ENCODE data around the gene DNAH14. TPM values are rescaled to one million over a fixed set of nuclear protein-coding genes. Genes with fewer than 3 reads are reported as not detected.

Gene DNAH14
- total and polyA plus RNA-seq, 2 experiments from 2014 or later = 55.3 to 80.2 TPM

DNA sequence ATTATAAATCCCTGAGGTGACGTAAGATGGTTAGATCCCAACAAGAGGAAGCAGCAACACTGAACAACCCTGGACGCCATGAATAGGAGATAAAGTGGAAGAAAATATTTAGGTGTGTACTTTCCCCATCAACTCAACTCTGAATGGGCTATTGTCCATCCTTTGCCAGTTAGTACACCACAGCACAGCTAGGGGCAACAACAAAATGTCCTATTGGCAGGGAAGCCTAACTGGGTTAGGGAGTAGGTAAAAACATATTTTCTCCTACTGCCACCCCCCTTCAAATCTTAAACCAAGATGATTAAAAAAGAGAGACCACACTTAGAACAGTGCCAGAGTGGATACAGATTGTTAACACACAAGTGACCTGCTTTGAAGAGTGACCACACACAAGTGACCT lies 278.3 kb downstream of the DNAH14 start:
- no peaks in the 10 kb centered on the region for H3F3A ChIP-seq (replicated peaks; ENCODE audit: low read depth)
- H3K27me3 ChIP-seq (ENCODE audit: insufficient read depth) = no peaks in the 10 kb centered on the region
- H2AFZ ChIP-seq = no peak overlapping the region
- H3K4me2 ChIP-seq = no peak overlapping the region
- Mint-ChIP-seq H3K27me3 (ENCODE audit: insufficient read depth, low read depth, poor library complexity) (no peaks in the 10 kb centered on the region), H3K4me3 (no peak overlapping the region), H3K27ac (no peak overlapping the region), H3K36me3 (ENCODE audit: low read depth) (peaks cover 18% of the 10 kb centered on the region), H3K4me1 (no peaks in the 10 kb centered on the region), H3K9me3 (peaks cover 31% of the 10 kb centered on the region)
- no peak for ATAC-seq
- no peak overlapping the region for H3K27ac ChIP-seq (ENCODE audit: low read depth)
- no peak overlapping the region for H3K4me3 ChIP-seq
- H3K4me1 ChIP-seq (ENCODE audit: insufficient read depth) = no peaks in the 10 kb centered on the region
- H4K20me1 ChIP-seq (replicated peaks; ENCODE audit: insufficient read depth) = no peaks in the 10 kb centered on the region
- DNase-seq (ENCODE audit: low spot score) = no peak
- TF ChIP-seq, protein P1, sequence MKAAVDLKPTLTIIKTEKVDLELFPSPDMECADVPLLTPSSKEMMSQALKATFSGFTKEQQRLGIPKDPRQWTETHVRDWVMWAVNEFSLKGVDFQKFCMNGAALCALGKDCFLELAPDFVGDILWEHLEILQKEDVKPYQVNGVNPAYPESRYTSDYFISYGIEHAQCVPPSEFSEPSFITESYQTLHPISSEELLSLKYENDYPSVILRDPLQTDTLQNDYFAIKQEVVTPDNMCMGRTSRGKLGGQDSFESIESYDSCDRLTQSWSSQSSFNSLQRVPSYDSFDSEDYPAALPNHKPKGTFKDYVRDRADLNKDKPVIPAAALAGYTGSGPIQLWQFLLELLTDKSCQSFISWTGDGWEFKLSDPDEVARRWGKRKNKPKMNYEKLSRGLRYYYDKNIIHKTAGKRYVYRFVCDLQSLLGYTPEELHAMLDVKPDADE (IDR thresholded peaks at IDR 0.05) = no peak
- TF ChIP-seq CREB1 (CRISPR knock-in tag; IDR thresholded peaks at IDR 0.05; ENCODE audit: low read depth) (no peak), ZNF114 (CRISPR knock-in tag; IDR thresholded peaks at IDR 0.05) (no peak), EZH2phosphoT487 (IDR thresholded peaks at IDR 0.05; ENCODE audit: unreplicated experiment) (no peak), ZNF331 (CRISPR knock-in tag; IDR thresholded peaks at IDR 0.05; ENCODE audit: low read depth) (no peak), NANOG (IDR thresholded peaks at IDR 0.05; ENCODE audit: borderline replicate concordance) (no peak), JUNB (IDR thresholded peaks at IDR 0.05; ENCODE audit: unreplicated experiment) (no peak), STAT1 (IDR thresholded peaks at IDR 0.05; ENCODE audit: unreplicated experiment) (no peak), POLR2AphosphoS5 (IDR thresholded peaks at IDR 0.05; ENCODE audit: low read depth) (no peak)
- TF ChIP-seq, protein P2, sequence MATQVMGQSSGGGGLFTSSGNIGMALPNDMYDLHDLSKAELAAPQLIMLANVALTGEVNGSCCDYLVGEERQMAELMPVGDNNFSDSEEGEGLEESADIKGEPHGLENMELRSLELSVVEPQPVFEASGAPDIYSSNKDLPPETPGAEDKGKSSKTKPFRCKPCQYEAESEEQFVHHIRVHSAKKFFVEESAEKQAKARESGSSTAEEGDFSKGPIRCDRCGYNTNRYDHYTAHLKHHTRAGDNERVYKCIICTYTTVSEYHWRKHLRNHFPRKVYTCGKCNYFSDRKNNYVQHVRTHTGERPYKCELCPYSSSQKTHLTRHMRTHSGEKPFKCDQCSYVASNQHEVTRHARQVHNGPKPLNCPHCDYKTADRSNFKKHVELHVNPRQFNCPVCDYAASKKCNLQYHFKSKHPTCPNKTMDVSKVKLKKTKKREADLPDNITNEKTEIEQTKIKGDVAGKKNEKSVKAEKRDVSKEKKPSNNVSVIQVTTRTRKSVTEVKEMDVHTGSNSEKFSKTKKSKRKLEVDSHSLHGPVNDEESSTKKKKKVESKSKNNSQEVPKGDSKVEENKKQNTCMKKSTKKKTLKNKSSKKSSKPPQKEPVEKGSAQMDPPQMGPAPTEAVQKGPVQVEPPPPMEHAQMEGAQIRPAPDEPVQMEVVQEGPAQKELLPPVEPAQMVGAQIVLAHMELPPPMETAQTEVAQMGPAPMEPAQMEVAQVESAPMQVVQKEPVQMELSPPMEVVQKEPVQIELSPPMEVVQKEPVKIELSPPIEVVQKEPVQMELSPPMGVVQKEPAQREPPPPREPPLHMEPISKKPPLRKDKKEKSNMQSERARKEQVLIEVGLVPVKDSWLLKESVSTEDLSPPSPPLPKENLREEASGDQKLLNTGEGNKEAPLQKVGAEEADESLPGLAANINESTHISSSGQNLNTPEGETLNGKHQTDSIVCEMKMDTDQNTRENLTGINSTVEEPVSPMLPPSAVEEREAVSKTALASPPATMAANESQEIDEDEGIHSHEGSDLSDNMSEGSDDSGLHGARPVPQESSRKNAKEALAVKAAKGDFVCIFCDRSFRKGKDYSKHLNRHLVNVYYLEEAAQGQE (IDR thresholded peaks at IDR 0.05; ENCODE audit: unreplicated experiment) = no peak
- TF ChIP-seq, protein P3, sequence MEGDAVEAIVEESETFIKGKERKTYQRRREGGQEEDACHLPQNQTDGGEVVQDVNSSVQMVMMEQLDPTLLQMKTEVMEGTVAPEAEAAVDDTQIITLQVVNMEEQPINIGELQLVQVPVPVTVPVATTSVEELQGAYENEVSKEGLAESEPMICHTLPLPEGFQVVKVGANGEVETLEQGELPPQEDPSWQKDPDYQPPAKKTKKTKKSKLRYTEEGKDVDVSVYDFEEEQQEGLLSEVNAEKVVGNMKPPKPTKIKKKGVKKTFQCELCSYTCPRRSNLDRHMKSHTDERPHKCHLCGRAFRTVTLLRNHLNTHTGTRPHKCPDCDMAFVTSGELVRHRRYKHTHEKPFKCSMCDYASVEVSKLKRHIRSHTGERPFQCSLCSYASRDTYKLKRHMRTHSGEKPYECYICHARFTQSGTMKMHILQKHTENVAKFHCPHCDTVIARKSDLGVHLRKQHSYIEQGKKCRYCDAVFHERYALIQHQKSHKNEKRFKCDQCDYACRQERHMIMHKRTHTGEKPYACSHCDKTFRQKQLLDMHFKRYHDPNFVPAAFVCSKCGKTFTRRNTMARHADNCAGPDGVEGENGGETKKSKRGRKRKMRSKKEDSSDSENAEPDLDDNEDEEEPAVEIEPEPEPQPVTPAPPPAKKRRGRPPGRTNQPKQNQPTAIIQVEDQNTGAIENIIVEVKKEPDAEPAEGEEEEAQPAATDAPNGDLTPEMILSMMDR (conservative IDR thresholded peaks at IDR 0.05; ENCODE audit: low read depth in 2 of 2) = no peak
- TF ChIP-seq, protein P4, sequence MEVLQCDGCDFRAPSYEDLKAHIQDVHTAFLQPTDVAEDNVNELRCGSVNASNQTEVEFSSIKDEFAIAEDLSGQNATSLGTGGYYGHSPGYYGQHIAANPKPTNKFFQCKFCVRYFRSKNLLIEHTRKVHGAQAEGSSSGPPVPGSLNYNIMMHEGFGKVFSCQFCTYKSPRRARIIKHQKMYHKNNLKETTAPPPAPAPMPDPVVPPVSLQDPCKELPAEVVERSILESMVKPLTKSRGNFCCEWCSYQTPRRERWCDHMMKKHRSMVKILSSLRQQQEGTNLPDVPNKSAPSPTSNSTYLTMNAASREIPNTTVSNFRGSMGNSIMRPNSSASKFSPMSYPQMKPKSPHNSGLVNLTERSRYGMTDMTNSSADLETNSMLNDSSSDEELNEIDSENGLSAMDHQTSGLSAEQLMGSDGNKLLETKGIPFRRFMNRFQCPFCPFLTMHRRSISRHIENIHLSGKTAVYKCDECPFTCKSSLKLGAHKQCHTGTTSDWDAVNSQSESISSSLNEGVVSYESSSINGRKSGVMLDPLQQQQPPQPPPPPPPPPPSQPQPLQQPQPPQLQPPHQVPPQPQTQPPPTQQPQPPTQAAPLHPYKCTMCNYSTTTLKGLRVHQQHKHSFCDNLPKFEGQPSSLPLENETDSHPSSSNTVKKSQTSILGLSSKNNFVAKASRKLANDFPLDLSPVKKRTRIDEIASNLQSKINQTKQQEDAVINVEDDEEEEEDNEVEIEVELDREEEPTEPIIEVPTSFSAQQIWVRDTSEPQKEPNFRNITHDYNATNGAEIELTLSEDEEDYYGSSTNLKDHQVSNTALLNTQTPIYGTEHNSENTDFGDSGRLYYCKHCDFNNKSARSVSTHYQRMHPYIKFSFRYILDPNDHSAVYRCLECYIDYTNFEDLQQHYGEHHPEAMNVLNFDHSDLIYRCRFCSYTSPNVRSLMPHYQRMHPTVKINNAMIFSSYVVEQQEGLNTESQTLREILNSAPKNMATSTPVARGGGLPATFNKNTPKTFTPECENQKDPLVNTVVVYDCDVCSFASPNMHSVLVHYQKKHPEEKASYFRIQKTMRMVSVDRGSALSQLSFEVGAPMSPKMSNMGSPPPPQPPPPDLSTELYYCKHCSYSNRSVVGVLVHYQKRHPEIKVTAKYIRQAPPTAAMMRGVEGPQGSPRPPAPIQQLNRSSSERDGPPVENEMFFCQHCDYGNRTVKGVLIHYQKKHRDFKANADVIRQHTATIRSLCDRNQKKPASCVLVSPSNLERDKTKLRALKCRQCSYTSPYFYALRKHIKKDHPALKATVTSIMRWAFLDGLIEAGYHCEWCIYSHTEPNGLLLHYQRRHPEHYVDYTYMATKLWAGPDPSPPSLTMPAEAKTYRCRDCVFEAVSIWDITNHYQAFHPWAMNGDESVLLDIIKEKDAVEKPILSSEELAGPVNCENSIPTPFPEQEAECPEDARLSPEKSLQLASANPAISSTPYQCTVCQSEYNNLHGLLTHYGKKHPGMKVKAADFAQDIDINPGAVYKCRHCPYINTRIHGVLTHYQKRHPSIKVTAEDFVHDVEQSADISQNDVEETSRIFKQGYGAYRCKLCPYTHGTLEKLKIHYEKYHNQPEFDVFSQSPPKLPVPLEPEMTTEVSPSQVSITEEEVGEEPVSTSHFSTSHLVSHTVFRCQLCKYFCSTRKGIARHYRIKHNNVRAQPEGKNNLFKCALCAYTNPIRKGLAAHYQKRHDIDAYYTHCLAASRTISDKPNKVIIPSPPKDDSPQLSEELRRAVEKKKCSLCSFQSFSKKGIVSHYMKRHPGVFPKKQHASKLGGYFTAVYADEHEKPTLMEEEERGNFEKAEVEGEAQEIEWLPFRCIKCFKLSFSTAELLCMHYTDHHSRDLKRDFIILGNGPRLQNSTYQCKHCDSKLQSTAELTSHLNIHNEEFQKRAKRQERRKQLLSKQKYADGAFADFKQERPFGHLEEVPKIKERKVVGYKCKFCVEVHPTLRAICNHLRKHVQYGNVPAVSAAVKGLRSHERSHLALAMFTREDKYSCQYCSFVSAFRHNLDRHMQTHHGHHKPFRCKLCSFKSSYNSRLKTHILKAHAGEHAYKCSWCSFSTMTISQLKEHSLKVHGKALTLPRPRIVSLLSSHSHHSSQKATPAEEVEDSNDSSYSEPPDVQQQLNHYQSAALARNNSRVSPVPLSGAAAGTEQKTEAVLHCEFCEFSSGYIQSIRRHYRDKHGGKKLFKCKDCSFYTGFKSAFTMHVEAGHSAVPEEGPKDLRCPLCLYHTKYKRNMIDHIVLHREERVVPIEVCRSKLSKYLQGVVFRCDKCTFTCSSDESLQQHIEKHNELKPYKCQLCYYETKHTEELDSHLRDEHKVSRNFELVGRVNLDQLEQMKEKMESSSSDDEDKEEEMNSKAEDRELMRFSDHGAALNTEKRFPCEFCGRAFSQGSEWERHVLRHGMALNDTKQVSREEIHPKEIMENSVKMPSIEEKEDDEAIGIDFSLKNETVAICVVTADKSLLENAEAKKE (CRISPR knock-in tag; IDR thresholded peaks at IDR 0.05) = no peak
- H3K9me2 ChIP-seq (ENCODE audit: insufficient read depth) = no peaks in the 10 kb centered on the region; the same call in 1 of the 2 replicates
- H3K79me2 ChIP-seq (replicated peaks; ENCODE audit: insufficient read depth) = no peaks in the 10 kb centered on the region
- no peaks in the 10 kb centered on the region for H3K36me3 ChIP-seq (ENCODE audit: insufficient read depth)

Measured in GM23338 (cell line).